SK-N-SH (cell line): Measurements from ENCODE around the gene DEXI. TPM values are rescaled to one million over a fixed set of nuclear protein-coding genes. Genes with fewer than 3 reads are reported as not detected.

Experiments used
- CTCF ChIA-PET: fragments of 300-600, 350-600 bp; formaldehyde crosslinking; extraction: SDS; loops from one replicate; lab custom pipeline; 2021; lab: Yijun Ruan, JAX
- POLR2A ChIA-PET: fragments of 350-600 bp; sonication (Branson Sonifier 250); formaldehyde crosslinking; extraction: SDS; loops from one replicate; lab custom pipeline; 2020; ENCODE audit warnings: antibody characterized with exemption, inconsistent platforms; lab: Yijun Ruan, JAX
- DNase-seq: peaks from one replicate; pipeline ENCODE4 v3.0.0; 2012
- H2AFZ ChIP-seq: fragments of 200-600 bp; sonication (generic); 2 replicates; pipeline ENCODE4 v1.8.1; 2016; ENCODE audit warnings: antibody characterized with exemption, mild to moderate bottlenecking, low read depth
- H3F3A ChIP-seq: fragments of 200-600 bp; sonication (generic); replicated peaks from 2 replicates; pipeline ENCODE3; 2016; ENCODE audit warnings: antibody characterized with exemption, mild to moderate bottlenecking; ENCODE audit not compliant: insufficient read depth
- H3K27ac ChIP-seq, 2 experiments: fragments of 200-500 bp in 1 of 2; fragments of 200-600 bp in 1 of 2; sonication (Bioruptor generic) in 1 of 2; sonication (generic), shearing (Covaris generic) in 1 of 2; 2 replicates each; pipeline versions ENCODE4 v1.5.1 to v1.6.1; 2014 to 2016; ENCODE audit warnings: low read depth in 2 of 2, inconsistent platforms in 1 of 2, low read length in 1 of 2, mild to moderate bottlenecking in 1 of 2, mixed read lengths in 1 of 2
- H3K27me3 ChIP-seq: fragments of 200-600 bp; sonication (generic), shearing (Covaris generic); 2 replicates; pipeline ENCODE4 v1.6.1; 2016; ENCODE audit warnings: mixed run types; ENCODE audit not compliant: insufficient read depth
- H3K36me3 ChIP-seq, 2 experiments: fragments of 200-500 bp in 1 of 2; fragments of 200-600 bp in 1 of 2; sonication (Bioruptor generic) in 1 of 2; sonication (generic) in 1 of 2; replicated peaks in 1 of 2; 2 replicates each; pipeline versions ENCODE3 to v1.5.1; 2014 to 2016; ENCODE audit warnings: low read length in 1 of 2, mild to moderate bottlenecking in 1 of 2; ENCODE audit not compliant: insufficient read depth in 2 of 2, control insufficient read depth in 1 of 2
- H3K4me1 ChIP-seq, 2 experiments: fragments of 200-500 bp in 1 of 2; fragments of 200-600 bp in 1 of 2; sonication (Bioruptor generic) in 1 of 2; sonication (generic), shearing (Covaris generic) in 1 of 2; 2 replicates each; pipeline versions ENCODE4 v1.5.1 to v1.6.1; 2014 to 2016; ENCODE audit warnings: low read depth in 1 of 2, low read length in 1 of 2, mixed run types in 1 of 2; ENCODE audit not compliant: insufficient read depth in 2 of 2, control insufficient read depth in 1 of 2
- H3K4me2 ChIP-seq: fragments of 200-600 bp; sonication (generic), shearing (Covaris generic); 2 replicates; pipeline ENCODE4 v1.6.1; 2017; ENCODE audit warnings: mixed run types
- H3K4me3 ChIP-seq, 2 experiments: fragments of 200-500 bp in 1 of 2; fragments of 200-600 bp in 1 of 2; sonication (Bioruptor generic) in 1 of 2; sonication (generic), shearing (Covaris generic) in 1 of 2; 2 replicates each; pipeline versions ENCODE4 v1.5.1 to v1.8.1; 2014 to 2016; ENCODE audit warnings: low read depth in 2 of 2, inconsistent platforms in 1 of 2, low read length in 1 of 2, mild to moderate bottlenecking in 1 of 2, mixed read lengths in 1 of 2, moderate library complexity in 1 of 2
- H3K79me2 ChIP-seq: fragments of 200-600 bp; sonication (generic); 2 replicates; pipeline ENCODE4 v1.8.1; 2017; ENCODE audit warnings: mild to moderate bottlenecking; ENCODE audit not compliant: insufficient read depth
- H3K9ac ChIP-seq: fragments of 200-600 bp; sonication (generic); 2 replicates; pipeline ENCODE4 v1.6.1; 2017; ENCODE audit warnings: mixed run types
- H3K9me2 ChIP-seq: fragments of 200-600 bp; sonication (generic); 2 replicates; pipeline ENCODE4 v1.6.1; 2017; ENCODE audit warnings: mixed run types
- H3K9me3 ChIP-seq: fragments of 200-600 bp; sonication (generic); 2 replicates; pipeline ENCODE4 v1.6.1; 2017; ENCODE audit warnings: mixed run types, mild to moderate bottlenecking, moderate library complexity
- H4K20me1 ChIP-seq: fragments of 200-600 bp; sonication (generic); 2 replicates; pipeline ENCODE4 v1.6.1; 2017; ENCODE audit warnings: mild to moderate bottlenecking, mixed run types; ENCODE audit not compliant: insufficient read depth
- ELF1 ChIP-seq: IDR thresholded peaks from 2 replicates; pipeline ENCODE4 v1.4.0; 2012
- FOXM1 ChIP-seq: IDR thresholded peaks from 2 replicates; pipeline ENCODE4 v1.4.0; 2012; ENCODE audit warnings: low read depth, mild to moderate bottlenecking
- MXI1 ChIP-seq: IDR thresholded peaks from 2 replicates; pipeline ENCODE4 v1.6.1; 2012; ENCODE audit warnings: mild to moderate bottlenecking, low read depth, low read length, improper control_type of control experiment
- PBX3 ChIP-seq: IDR thresholded peaks from 2 replicates; pipeline ENCODE4; 2012
- RAD21 ChIP-seq: IDR thresholded peaks from 2 replicates; pipeline ENCODE4 v1.6.1; 2012; ENCODE audit warnings: mild to moderate bottlenecking, low read length
- RCOR1 ChIP-seq: fragments of 150-350 bp; IDR thresholded peaks from 2 replicates; pipeline ENCODE4 v1.6.1; 2017; ENCODE audit warnings: antibody characterized with exemption, low read length
- SIN3A ChIP-seq: IDR thresholded peaks from 2 replicates; pipeline ENCODE4 v1.6.1; 2012; ENCODE audit warnings: low read depth, mild to moderate bottlenecking, low read length, moderate library complexity, borderline replicate concordance
- ZBTB33 ChIP-seq: IDR thresholded peaks from 2 replicates; pipeline ENCODE4 v1.4.0; 2012; ENCODE audit warnings: low read depth, borderline replicate concordance
- WGBS: methylation state at CpG from one replicate; pipeline ENCODE4 v1.1.6; 2017; ENCODE audit warnings: low lambda C conversion rate; 5-methylcytosine and 5-hydroxymethylcytosine counted together
- polyA plus RNA-seq, 3 experiments: library from polyadenylated mRNA; depleted of rRNA; stranded (reverse); fragments of >200 nt; gene quantifications; 2 replicates each; pipeline ENCODE4 v1.2.3, GENCODE V29; 2012

The DEXI gene
- polyA plus RNA-seq, 1 of the 3 experiments (the other 2 are of a cell fraction): 55.5 TPM

GRCh38 chr16:10940501-10941079 is 1.7 kb downstream of the DEXI start:
- WGBS: 65% methylated on average over 8 of the region's 8 CpGs
- peaks cover 62% of the 10 kb centered on the region for H4K20me1 ChIP-seq
- H2AFZ ChIP-seq: no peak overlapping the region

GRCh38 chr16:10939649-10940234 is 2.5 kb downstream of the DEXI start:
- whole genome bisulfite sequencing: 93% methylated on average over 7 of the region's 7 CpGs
- peaks cover 15 to 67% of the 10 kb centered on the region in 2 experiments for H3K4me1 ChIP-seq

More at GRCh38 chr16:10940501-10941079, 1.7 kb downstream of the DEXI start:
- POLR2A ChIA-PET: no interaction called here
- Histone ChIP-seq H3K27ac (no peak overlapping the region; a peak in 1 of 4 replicates), H3K4me2 (peak overlapping the region; percentile 99), H3K4me1 (peaks cover 15 to 66% of the 10 kb centered on the region in 2 experiments), H3K36me3 (peaks cover 3 to 22% of the 10 kb centered on the region in 2 experiments), H3K79me2 (peaks cover 73% of the 10 kb centered on the region), H3K27me3 (no peaks in the 10 kb centered on the region), H3K9me2 (no peaks in the 10 kb centered on the region), H3K4me3 (peak overlapping the region; percentile 70 to 78), H3K9ac (peak overlapping the region; percentile 77), H3F3A (no peaks in the 10 kb centered on the region), H3K9me3 (no peaks in the 10 kb centered on the region)
- TF ChIP-seq MXI1 (peak; percentile 54; the same call in 1 of the 2 replicates), ELF1 (no peak)
- CTCF ChIA-PET: interaction anchor here (0.7 to 1.4 kb wide), 3 partner anchors 10 to 22 kb away, joined by 3 to 4 read pairs (median 4); no protein-coding TSS in a partner anchor
- DNase-seq: no peak

More at GRCh38 chr16:10939649-10940234, 2.5 kb downstream of the DEXI start:
- no peaks in the 10 kb centered on the region for H3K9me2 ChIP-seq
- H3K27me3 ChIP-seq: no peaks in the 10 kb centered on the region
- ChIA-PET POLR2A (no interaction called here), CTCF (interaction anchor here (1.4 kb wide), 1 partner anchor 11 kb away, joined by 4 read pairs; no protein-coding TSS in a partner anchor)
- H3F3A ChIP-seq: no peaks in the 10 kb centered on the region
- peaks cover 73% of the 10 kb centered on the region for H3K79me2 ChIP-seq
- H3K4me3 ChIP-seq: peak overlapping the region; percentile 70 to 78; a peak in 3 of 4 replicates
- no peak overlapping the region for H2AFZ ChIP-seq
- H3K4me2 ChIP-seq: peak overlapping the region; percentile 99
- DNase-seq: no peak
- no peak overlapping the region for H3K9ac ChIP-seq
- no peak overlapping the region for H3K27ac ChIP-seq
- peaks cover 62% of the 10 kb centered on the region for H4K20me1 ChIP-seq
- peaks cover 3 to 22% of the 10 kb centered on the region in 2 experiments for H3K36me3 ChIP-seq
- TF ChIP-seq FOXM1 (no peak), SIN3A (no peak), RCOR1 (no peak), RAD21 (no peak), PBX3 (no peak), ZBTB33 (no peak), ELF1 (no peak)
- H3K9me3 ChIP-seq: no peaks in the 10 kb centered on the region
